PFSK-1 (cell line): ENCODE measurements around the gene PNLIPRP1.

Experiments
- FOXP2 ChIP-seq: optimal IDR thresholded peaks from 2 replicates; pipeline ENCODE3; 2011; ENCODE audit warnings: borderline replicate concordance, control low read depth, inconsistent platforms; ENCODE audit not compliant: insufficient read depth; ENCODE audit errors: extremely low read length, extremely low read depth
- POLR2AphosphoS5 ChIP-seq: IDR thresholded peaks from 2 replicates; pipeline ENCODE4 v1.6.1; 2012; ENCODE audit warnings: low read depth, mild to moderate bottlenecking, control low read depth, low read length, moderate library complexity
- REST ChIP-seq, 2 experiments: IDR thresholded peaks; 2 replicates each; pipeline versions ENCODE4 v1.6.1 to v1.8.0; 2011 to 2012; ENCODE audit warnings: low read depth in 2 of 2, low read length in 2 of 2, control low read depth in 1 of 2, inconsistent platforms in 1 of 2, mild to moderate bottlenecking in 1 of 2, moderate library complexity in 1 of 2; ENCODE audit not compliant: insufficient read depth in 1 of 2
- SIN3A ChIP-seq: IDR thresholded peaks from 2 replicates; pipeline ENCODE4 v1.6.1; 2012; ENCODE audit warnings: mild to moderate bottlenecking, low read length, moderate library complexity, borderline replicate concordance; ENCODE audit not compliant: insufficient read depth
- TAF1 ChIP-seq: IDR thresholded peaks from 2 replicates; pipeline ENCODE4 v1.6.1; 2012; ENCODE audit warnings: low read length, control low read depth, borderline replicate concordance; ENCODE audit not compliant: insufficient read depth

The PNLIPRP1 gene

DNA sequence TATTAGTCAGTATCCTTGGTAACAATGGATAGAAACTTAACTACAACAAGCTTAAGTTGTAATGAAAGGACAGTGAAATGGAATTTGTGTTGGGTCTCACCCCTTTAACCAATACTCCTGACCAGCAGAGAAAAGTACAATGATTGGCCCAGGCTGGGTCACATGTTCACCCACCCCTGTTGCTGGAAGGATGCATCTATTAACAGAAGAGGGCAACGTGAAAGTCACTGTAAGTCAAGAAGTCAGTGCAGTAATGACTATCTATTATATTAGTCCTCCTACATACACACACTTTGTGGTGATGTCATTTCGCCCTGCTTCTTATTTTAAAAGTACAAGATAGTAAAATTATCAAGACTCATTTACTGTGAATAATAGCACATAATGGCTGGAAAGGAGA lies 46.2 kb downstream of the PNLIPRP1 start:
- TF ChIP-seq FOXP2, result no peak
- TF ChIP-seq POLR2AphosphoS5, result no peak
- TF ChIP-seq REST (IDR thresholded peaks at IDR 0.05; ENCODE audit: insufficient read depth in 1 of 2, low read depth in 2 of 2, low read length in 2 of 2), result no peak
- TF ChIP-seq SIN3A, result no peak
- TF ChIP-seq TAF1, result no peak

GRCh38 chr10:116637830-116638229 lies 47.1 kb downstream of the PNLIPRP1 start:
- no peak for TF ChIP-seq TAF1
- no peak for TF ChIP-seq REST (IDR thresholded peaks at IDR 0.05; ENCODE audit: insufficient read depth in 1 of 2, low read depth in 2 of 2, low read length in 2 of 2)
- TF ChIP-seq SIN3A, result no peak
- no peak for TF ChIP-seq POLR2AphosphoS5
- TF ChIP-seq FOXP2, result no peak

DNA sequence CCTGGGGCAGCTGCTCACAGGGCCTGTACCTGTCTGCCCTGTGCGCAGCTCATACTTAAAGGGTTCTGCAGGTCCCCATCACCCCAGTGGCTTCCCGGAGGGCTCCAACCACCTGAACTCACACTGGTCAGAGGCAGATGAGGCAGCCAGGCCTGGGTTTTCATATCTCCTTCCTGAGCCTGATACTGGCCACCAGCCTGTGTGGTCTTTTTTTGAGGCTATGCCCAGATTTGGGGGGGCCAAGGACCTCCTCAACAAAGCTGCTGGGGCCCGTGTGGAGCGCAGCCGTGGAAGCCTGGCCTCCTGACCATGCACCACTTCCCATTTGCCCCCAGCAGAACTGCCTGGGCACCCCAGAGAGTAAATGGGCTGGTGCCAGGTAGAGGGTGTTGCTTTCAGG lies 55.7 kb downstream of the PNLIPRP1 start:
- no peak for TF ChIP-seq SIN3A

DNA sequence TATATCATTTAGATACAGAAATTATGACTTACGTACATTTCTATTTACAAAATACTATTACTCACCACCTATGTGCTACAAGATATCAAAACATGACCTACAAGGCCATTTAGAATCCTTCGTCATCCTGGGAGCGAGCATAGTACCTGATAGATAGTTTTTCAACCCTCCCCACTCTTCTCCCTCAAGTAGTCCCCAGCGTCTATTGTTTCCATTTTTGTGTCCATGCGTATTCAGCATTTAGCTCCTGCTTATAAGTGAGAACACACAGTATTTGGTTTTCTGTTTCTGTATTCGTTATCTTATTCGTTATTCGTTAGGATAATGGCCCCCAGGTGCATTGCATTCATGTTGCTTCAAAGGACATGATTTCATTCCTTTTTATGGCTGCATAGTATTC lies 58.1 kb downstream of the PNLIPRP1 start:
- TF ChIP-seq TAF1 (no peak), SIN3A (no peak), FOXP2 (no peak), POLR2AphosphoS5 (no peak), REST (IDR thresholded peaks at IDR 0.05; ENCODE audit: insufficient read depth in 1 of 2, low read depth in 2 of 2, low read length in 2 of 2) (no peak)

DNA sequence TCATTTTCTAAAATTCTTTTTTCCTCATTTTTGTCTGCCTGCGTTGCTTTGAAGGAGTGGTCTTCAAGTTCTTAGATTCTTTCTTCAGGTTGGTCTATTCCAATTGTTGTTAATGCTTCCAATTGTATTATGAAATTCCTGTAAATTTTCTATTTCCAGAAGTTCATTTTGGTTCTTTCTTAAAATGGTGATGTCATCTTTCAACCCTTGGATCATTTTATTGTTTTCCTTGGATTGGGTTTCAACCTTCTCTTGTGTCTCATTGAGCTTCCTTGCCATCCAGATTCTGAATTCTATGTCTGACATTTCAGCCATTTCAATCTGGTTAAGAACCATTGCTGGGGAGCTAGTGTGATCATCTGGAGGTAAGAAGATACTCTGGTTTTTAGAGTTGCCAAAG lies 63.1 kb downstream of the PNLIPRP1 start:
- no peak for TF ChIP-seq SIN3A

- TF ChIP-seq REST (IDR thresholded peaks at IDR 0.05; ENCODE audit: insufficient read depth in 1 of 2, low read depth in 2 of 2, low read length in 2 of 2) (no peak), TAF1 (no peak)
Measured at GRCh38 chr10:116654816-116655215, 64.1 kb downstream of the PNLIPRP1 start.
